Choroid plexus epithelial cell (primary cell): Measurements from ENCODE around the gene CDK15.
A peak's percentile ranks its signal among the peaks of the same experiment; 100 is the strongest.
"Not testable (repeated sequence)": the region's sequence is repeated elsewhere in the genome, so short reads cannot be mapped to it uniquely, and the experiment has no call there.

Source experiments
- DNase-seq: peaks from one replicate; pipeline ENCODE4 v3.0.0-alpha.2; 2010; ENCODE audit warnings: low read depth
- H3K4me3 ChIP-seq: 2 replicates; pipeline ENCODE4 v1.5.1; 2011; ENCODE audit warnings: low read depth, mild to moderate bottlenecking, control low read depth, low read length, moderate library complexity
- CTCF ChIP-seq: conservative IDR thresholded peaks from 2 replicates; pipeline ENCODE4 v1.5.1; 2011; ENCODE audit warnings: low read depth, mild to moderate bottlenecking, control low read depth, inconsistent platforms, low read length, moderate library complexity

Gene CDK15

GRCh38 chr2:201837824-201838431 is 31.6 kb downstream of the CDK15 start:
- TF ChIP-seq CTCF: no peak
- H3K4me3 ChIP-seq: no peak overlapping the region
- DNase-seq: no peak

GRCh38 chr2:201839727-201840126 is 33.4 kb downstream of the CDK15 start:
- no peak overlapping the region for H3K4me3 ChIP-seq
- peak; percentile 15 for DNase-seq
- no peak for TF ChIP-seq CTCF

GRCh38 chr2:201840726-201841125 is 34.4 kb downstream of the CDK15 start:
- no peak overlapping the region for H3K4me3 ChIP-seq
- no peak for TF ChIP-seq CTCF
- no peak for DNase-seq

- no peak for TF ChIP-seq CTCF
- DNase-seq: no peak
- H3K4me3 ChIP-seq: no peak overlapping the region
Observed at GRCh38 chr2:201842131-201842860, 36.0 kb downstream of the CDK15 start.

GRCh38 chr2:201844922-201845321 is 38.6 kb downstream of the CDK15 start:
- H3K4me3 ChIP-seq, DNase-seq: not testable (repeated sequence)

GRCh38 chr2:201847481-201847880 is 41.1 kb downstream of the CDK15 start:
- no peak overlapping the region for H3K4me3 ChIP-seq
- DNase-seq: peak; percentile 50
- TF ChIP-seq CTCF: no peak

- DNase-seq: no peak
- TF ChIP-seq CTCF: no peak
- H3K4me3 ChIP-seq: no peak overlapping the region
Observed at GRCh38 chr2:201852462-201852861, 46.1 kb downstream of the CDK15 start.
